Uterus (tissue), 2 donors: ENCODE measurements around the gene CSHL1.

Source experiments
- CTCF ChIP-seq, 4 experiments: fragments of 200-600 bp in 2 of 4; fragments of 450-650 bp in 2 of 4; sonication (generic) in 2 of 4; IDR thresholded peaks; one replicate each; pipeline ENCODE4 v1.5.1; 2016 to 2019; ENCODE audit warnings: antibody characterized with exemption in 4 of 4, mild to moderate bottlenecking in 2 of 4, moderate library complexity in 1 of 4
- POLR2A ChIP-seq, 2 donors: fragments of 450-650 bp; IDR thresholded peaks; one replicate each; pipeline ENCODE4 v1.6.1; 2016; ENCODE audit warnings: antibody characterized with exemption in 2 of 2, mild to moderate bottlenecking in 1 of 2, moderate library complexity in 1 of 2

- no peak for TF ChIP-seq POLR2A (IDR thresholded peaks at IDR 0.05)
- no peak for TF ChIP-seq CTCF (IDR thresholded peaks at IDR 0.05)
Observed at GRCh38 chr17:63932721-63933120, 21.7 kb upstream of the CSHL1 start.
